K562 (cell line): ENCODE results near the gene MARCKSL1. TPM values are rescaled to one million over a fixed set of nuclear protein-coding genes. Genes with fewer than 3 reads are reported as not detected.

Experiments used
- ATAC-seq: fragments of 200-7000 bp; cut with Tn5 transposase; 3 replicates; pipeline ENCODE4 v1.9.1; 2020; ENCODE audit warnings: moderate library complexity
- BruUV-seq: library from RNA; stranded (reverse); fragments of 400-500 nt; replicated peaks from 2 replicates; lab custom pipeline; 2021; lab: Mats Ljungman, UMichigan
- CTCF ChIA-PET: fragments of 300-600 bp; formaldehyde crosslinking; extraction: SDS; loops from one replicate; lab custom pipeline; 2021; ENCODE audit warnings: low intra/inter-chr PET ratio; lab: Yijun Ruan, JAX
- POLR2A ChIA-PET: fragments of 300-600, 350-650 bp; sonication (Branson Sonifier 250); formaldehyde crosslinking; extraction: SDS; loops from one replicate; lab custom pipeline; 2021; ENCODE audit warnings: antibody characterized with exemption, inconsistent platforms; lab: Yijun Ruan, JAX
- DNase-seq, 4 experiments: peaks; one replicate each; pipeline versions ENCODE4 v3.0.0 to v3.0.0-alpha.2; 2011 to 2018; ENCODE audit warnings: low spot score in 3 of 4, mixed read lengths in 3 of 4; ENCODE audit errors: extremely low read depth in 1 of 4
- FAIRE-seq: peaks from 2 replicates; lab custom pipeline; 2011; peaks lifted over from hg19 to GRCh38; lab: Jason Lieb, UNC
- H2AFZ ChIP-seq: 2 replicates; pipeline ENCODE4 v1.6.0; 2011; ENCODE audit warnings: low read depth, low read length, control low read depth, inconsistent platforms
- H3K27ac ChIP-seq: fragments of 200-600 bp; 3 replicates; pipeline ENCODE4 v1.8.0; 2011; ENCODE audit warnings: low read depth, mild to moderate bottlenecking, control low read depth, inconsistent platforms, low read length, moderate library complexity, mixed read lengths; ENCODE audit errors: extremely low read depth
- H3K27me3 ChIP-seq, 2 experiments: fragments of 300-600 bp in 1 of 2; 2 replicates in 1 of 2; 3 replicates in 1 of 2; pipeline versions ENCODE4 v1.6.0 to v1.8.0; 2011; ENCODE audit warnings: inconsistent platforms in 2 of 2, low read length in 2 of 2, mild to moderate bottlenecking in 1 of 2, mixed read lengths in 1 of 2, moderate library complexity in 1 of 2; ENCODE audit not compliant: control insufficient read depth in 2 of 2, insufficient read depth in 2 of 2
- H3K36me3 ChIP-seq: fragments of 300-600 bp; 3 replicates; pipeline ENCODE4 v1.8.0; 2011; ENCODE audit warnings: mild to moderate bottlenecking, low read length, inconsistent platforms; ENCODE audit not compliant: control insufficient read depth, insufficient read depth
- H3K4me1 ChIP-seq, 2 experiments: fragments of 200-600 bp in 1 of 2; replicated peaks in 1 of 2; 2 replicates in 1 of 2; 3 replicates in 1 of 2; pipeline versions ENCODE4 v1.5.1 to v1.8.0; 2011; ENCODE audit warnings: inconsistent platforms in 2 of 2, low read length in 2 of 2, mild to moderate bottlenecking in 1 of 2, mixed read lengths in 1 of 2, moderate library complexity in 1 of 2; ENCODE audit not compliant: control insufficient read depth in 2 of 2, insufficient read depth in 2 of 2
- H3K4me2 ChIP-seq: 2 replicates; pipeline ENCODE4 v1.6.1; 2011; ENCODE audit warnings: low read length, control low read depth, inconsistent platforms, mixed read lengths; ENCODE audit not compliant: insufficient read depth
- H3K4me3 ChIP-seq: fragments of 200-600 bp; sonication (generic), shearing (Covaris generic); 2 replicates; pipeline ENCODE4 v1.5.1; 2016; ENCODE audit warnings: control low read depth, inconsistent platforms
- H3K79me2 ChIP-seq: fragments of 200-600 bp; 3 replicates; pipeline ENCODE4 v1.8.0; 2011; ENCODE audit warnings: low read length, inconsistent platforms; ENCODE audit not compliant: control insufficient read depth, insufficient read depth
- H3K9ac ChIP-seq, 2 experiments: 2 replicates each; pipeline versions ENCODE4 v1.6.0 to v1.6.1; 2011; ENCODE audit warnings: low read depth in 2 of 2, low read length in 2 of 2, control low read depth in 1 of 2, inconsistent platforms in 1 of 2, mild to moderate bottlenecking in 1 of 2, mixed read lengths in 1 of 2; ENCODE audit not compliant: insufficient read depth in 1 of 2
- H3K9me1 ChIP-seq: one replicate; pipeline ENCODE4 v1.6.0; 2011; ENCODE audit warnings: inconsistent platforms, mild to moderate bottlenecking, low read length, moderate library complexity; ENCODE audit not compliant: control insufficient read depth, insufficient read depth
- H3K9me3 ChIP-seq: replicated peaks from 2 replicates; pipeline ENCODE4 v1.5.1; 2011; ENCODE audit warnings: low read depth, low read length, inconsistent platforms; ENCODE audit not compliant: control insufficient read depth, insufficient read depth
- H4K20me1 ChIP-seq: replicated peaks from 2 replicates; pipeline ENCODE4 v1.6.1; 2011; ENCODE audit warnings: low read length, inconsistent platforms, mixed read lengths; ENCODE audit not compliant: control insufficient read depth, insufficient read depth
- DMBX1 ChIP-seq: fragments of 250-450 bp; sonication (Bioruptor Pico); IDR thresholded peaks from 2 replicates; pipeline ENCODE4 v1.8.0; 2022; ENCODE audit warnings: inconsistent platforms, mild to moderate bottlenecking, moderate library complexity, borderline replicate concordance
- HNRNPUL1 ChIP-seq: fragments of 200-400 bp; formaldehyde crosslinking; IDR thresholded peaks from 2 replicates; pipeline ENCODE4 v1.6.1; 2017; ENCODE audit warnings: low read length
- NFE2L1 ChIP-seq: fragments of 450-650 bp; IDR thresholded peaks from 2 replicates; pipeline ENCODE4 v1.6.1; 2016; ENCODE audit warnings: missing genetic modification characterization, low read depth, mild to moderate bottlenecking, missing compliant biosample characterization, moderate library complexity, borderline replicate concordance
- NR1H2 ChIP-seq: sonication (generic); formaldehyde crosslinking; IDR thresholded peaks from 2 replicates; pipeline ENCODE4 v1.4.0; 2020; ENCODE audit warnings: mild to moderate bottlenecking, missing genetic modification reagents
- POLR2AphosphoS2 ChIP-seq: IDR thresholded peaks from 2 replicates; pipeline ENCODE4 v1.6.1; 2012; ENCODE audit warnings: low read length, improper control_type of control experiment
- PTRF ChIP-seq: fragments of 450-650 bp; IDR thresholded peaks from 2 replicates; pipeline ENCODE4 v1.6.1; 2016; ENCODE audit warnings: mild to moderate bottlenecking, missing genetic modification characterization, missing compliant biosample characterization
- RB1 ChIP-seq: fragments of 450-650 bp; IDR thresholded peaks from 2 replicates; pipeline ENCODE4 v1.6.1; 2017; ENCODE audit warnings: low read depth, mild to moderate bottlenecking
- ZFX ChIP-seq: sonication (generic); formaldehyde crosslinking; IDR thresholded peaks from 2 replicates; pipeline ENCODE4 v1.8.0; 2022; ENCODE audit warnings: mild to moderate bottlenecking, missing genetic modification reagents, moderate library complexity
- ZNF311 ChIP-seq: fragments of 250-450 bp; sonication (Bioruptor Pico); IDR thresholded peaks from 2 replicates; pipeline ENCODE4 v1.4.0; 2020; ENCODE audit warnings: mild to moderate bottlenecking, moderate library complexity
- WGBS: fragments of 100-300 bp; shearing (Covaris generic); methylation state at CpG from one replicate; pipeline ENCODE4 v1.1.6; 2016; ENCODE audit warnings: low coverage, mixed read lengths; ENCODE audit not compliant: insufficient coverage; ENCODE audit errors: missing lambda C conversion rate; 5-methylcytosine and 5-hydroxymethylcytosine counted together
- in situ Hi-C: fragments of 300-500 bp; cut with MboI; formaldehyde crosslinking; loops from 4 replicates; pipeline ENCODE4 v1.15.0; 2018; ENCODE audit warnings: inconsistent platforms, mixed read lengths
- intact Hi-C: fragments of 100-400 bp; cut with micrococcal nuclease; formaldehyde crosslinking; loops from 2 replicates; pipeline ENCODE4 v1.14.2; 2022
- polyA plus RNA-seq, 8 experiments: library from polyadenylated mRNA; depleted of rRNA in 4 of 8; stranded (reverse) in 5 of 8; unstranded in 3 of 8; fragments of >200 nt; fragmentation: Nextera tagmentation in 2 of 8; fragmentation: Illumina TruSeq in 1 of 8; extraction: Ambion mirVana in 2 of 8; extraction: Trizol in 1 of 8; gene quantifications; 2 replicates each; pipeline versions ENCODE4 v1.2.1 to v1.2.3, GENCODE V29; 2011 to 2014; ENCODE audit warnings: inconsistent platforms in 1 of 8, missing spikeins in 1 of 8
- total RNA-seq, 7 experiments: library from RNA; depleted of rRNA in 6 of 7; stranded (reverse); fragments of >200 nt in 6 of 7; fragmentation: Illumina TruSeq in 2 of 7; extraction: Trizol in 2 of 7; gene quantifications; 2 replicates each; pipeline versions ENCODE4 v1.2.1 to v1.2.3, GENCODE V29; 2011 to 2021; ENCODE audit warnings: low replicate concordance in 1 of 7
- TF ChIP-seq, protein P1 (sequence below): fragments of 250-450 bp; sonication (Bioruptor Pico); IDR thresholded peaks from 2 replicates; pipeline ENCODE4 v1.6.1; 2021; ENCODE audit warnings: mild to moderate bottlenecking
- TF ChIP-seq, protein P2 (sequence below): sonication (generic); IDR thresholded peaks from 2 replicates; pipeline ENCODE4 v1.6.1; 2016
- TF ChIP-seq, protein P3 (sequence below), 3 experiments: fragments of 200-800 bp in 1 of 3; fragments of 250-450 bp in 1 of 3; fragments of 450-650 bp in 1 of 3; sonication (Bioruptor Pico) in 1 of 3; sonication (Bioruptor generic) in 1 of 3; formaldehyde crosslinking in 1 of 3; IDR thresholded peaks; 2 replicates each; pipeline versions ENCODE4 v1.6.1 to v1.8.0; 2016 to 2022; ENCODE audit warnings: mild to moderate bottlenecking in 2 of 3, missing genetic modification characterization in 2 of 3, missing compliant biosample characterization in 1 of 3, moderate library complexity in 1 of 3

The MARCKSL1 gene
- total and polyA plus RNA-seq, 9 of the 15 experiments (the other 6 are each of a cell fraction or from before 2014, with no cell fraction given), result 14.7 to 325 (median 155) TPM

DNA sequence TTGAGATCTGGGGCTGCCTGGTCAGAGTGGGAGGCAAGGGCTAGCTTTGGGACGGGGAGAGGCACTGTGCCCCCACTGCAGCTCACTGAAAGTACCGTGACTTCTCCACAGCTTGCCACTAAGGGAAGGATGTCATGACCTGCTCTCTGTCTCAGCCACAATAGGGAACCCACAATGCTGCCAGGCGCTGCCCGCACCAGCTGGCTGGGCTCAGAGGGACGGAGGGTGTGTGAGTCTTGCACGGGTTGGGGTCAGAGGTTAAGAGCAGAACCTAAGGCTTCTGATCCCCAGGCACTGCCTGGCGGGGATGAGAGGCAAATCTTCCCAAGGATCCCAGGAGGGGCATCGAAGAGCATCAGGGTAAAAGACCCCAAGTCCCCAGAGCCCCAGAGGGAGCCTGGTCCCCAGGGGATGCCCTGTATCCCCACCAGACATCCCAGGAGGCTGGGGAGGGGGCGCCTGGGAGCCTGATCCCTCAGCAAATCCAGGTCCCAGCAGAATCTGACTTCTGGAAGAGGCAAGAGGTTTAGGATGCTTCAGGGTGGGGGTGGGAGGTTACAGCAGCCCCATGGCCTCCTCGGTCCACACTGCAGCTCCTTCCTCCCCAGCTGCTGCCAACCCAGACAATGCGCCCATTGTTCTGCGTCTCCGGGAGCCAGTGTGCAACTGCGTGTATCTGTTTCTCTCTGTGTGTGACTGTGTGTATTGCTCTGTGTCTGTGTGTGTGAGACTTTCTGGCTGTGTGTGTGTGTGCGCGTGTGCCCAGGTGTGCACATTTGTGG, 2.0 kb upstream of the MARCKSL1 start (continued):
- TF ChIP-seq NFE2L1 (tag), result no peak
- no peak for TF ChIP-seq HNRNPUL1
- TF ChIP-seq NR1H2 (CRISPR knock-in tag), result no peak
- TF ChIP-seq PTRF (tag), result no peak
- no peak for TF ChIP-seq RB1
- TF ChIP-seq, protein P1, sequence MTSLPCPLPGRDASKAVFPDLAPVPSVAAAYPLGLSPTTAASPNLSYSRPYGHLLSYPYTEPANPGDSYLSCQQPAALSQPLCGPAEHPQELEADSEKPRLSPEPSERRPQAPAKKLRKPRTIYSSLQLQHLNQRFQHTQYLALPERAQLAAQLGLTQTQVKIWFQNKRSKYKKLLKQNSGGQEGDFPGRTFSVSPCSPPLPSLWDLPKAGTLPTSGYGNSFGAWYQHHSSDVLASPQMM (CRISPR knock-in tag), result no peak

DNA sequence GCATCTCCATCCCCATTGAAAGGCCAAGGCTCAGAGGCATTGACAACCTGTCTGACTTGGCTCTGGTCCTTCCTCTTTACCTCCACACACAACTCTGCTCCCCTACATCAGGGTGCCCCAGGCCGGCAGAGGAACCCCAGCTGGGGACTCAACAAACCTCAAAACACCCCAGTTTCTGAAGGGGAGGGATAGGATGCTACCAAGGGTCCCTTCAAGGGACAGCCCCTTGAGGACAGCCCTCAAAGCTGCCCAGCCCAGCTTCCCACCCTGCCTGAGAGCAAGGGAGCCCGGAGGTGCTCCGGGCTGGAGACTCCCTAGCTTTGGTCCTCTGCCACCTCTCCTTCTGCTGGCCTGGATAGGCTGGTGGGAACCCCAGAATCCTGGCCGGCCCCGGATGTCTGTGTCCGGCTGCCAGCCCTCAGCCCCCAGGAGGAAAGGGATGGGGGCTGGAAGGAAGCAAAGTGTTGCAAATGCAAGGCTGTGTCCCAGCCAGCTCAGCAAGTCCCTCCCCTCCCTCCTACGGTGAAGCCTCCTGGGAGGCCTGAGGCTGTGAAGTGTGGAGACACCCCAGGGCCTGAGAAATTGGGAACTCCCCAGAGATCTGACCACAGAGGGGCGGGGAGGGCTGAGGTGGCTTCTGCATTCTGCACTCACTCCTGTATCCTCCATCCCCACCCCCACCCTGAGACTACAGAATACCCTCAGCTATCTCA, 1.1 kb upstream of the MARCKSL1 start:
- H3K4me3 ChIP-seq, result no peak overlapping the region
- peak overlapping the region; percentile 53; the same call in 1 of the 2 replicates for H3K4me2 ChIP-seq
- TF ChIP-seq, protein P2, sequence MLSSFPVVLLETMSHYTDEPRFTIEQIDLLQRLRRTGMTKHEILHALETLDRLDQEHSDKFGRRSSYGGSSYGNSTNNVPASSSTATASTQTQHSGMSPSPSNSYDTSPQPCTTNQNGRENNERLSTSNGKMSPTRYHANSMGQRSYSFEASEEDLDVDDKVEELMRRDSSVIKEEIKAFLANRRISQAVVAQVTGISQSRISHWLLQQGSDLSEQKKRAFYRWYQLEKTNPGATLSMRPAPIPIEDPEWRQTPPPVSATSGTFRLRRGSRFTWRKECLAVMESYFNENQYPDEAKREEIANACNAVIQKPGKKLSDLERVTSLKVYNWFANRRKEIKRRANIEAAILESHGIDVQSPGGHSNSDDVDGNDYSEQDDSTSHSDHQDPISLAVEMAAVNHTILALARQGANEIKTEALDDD, result no peak
- TF ChIP-seq, protein P3, sequence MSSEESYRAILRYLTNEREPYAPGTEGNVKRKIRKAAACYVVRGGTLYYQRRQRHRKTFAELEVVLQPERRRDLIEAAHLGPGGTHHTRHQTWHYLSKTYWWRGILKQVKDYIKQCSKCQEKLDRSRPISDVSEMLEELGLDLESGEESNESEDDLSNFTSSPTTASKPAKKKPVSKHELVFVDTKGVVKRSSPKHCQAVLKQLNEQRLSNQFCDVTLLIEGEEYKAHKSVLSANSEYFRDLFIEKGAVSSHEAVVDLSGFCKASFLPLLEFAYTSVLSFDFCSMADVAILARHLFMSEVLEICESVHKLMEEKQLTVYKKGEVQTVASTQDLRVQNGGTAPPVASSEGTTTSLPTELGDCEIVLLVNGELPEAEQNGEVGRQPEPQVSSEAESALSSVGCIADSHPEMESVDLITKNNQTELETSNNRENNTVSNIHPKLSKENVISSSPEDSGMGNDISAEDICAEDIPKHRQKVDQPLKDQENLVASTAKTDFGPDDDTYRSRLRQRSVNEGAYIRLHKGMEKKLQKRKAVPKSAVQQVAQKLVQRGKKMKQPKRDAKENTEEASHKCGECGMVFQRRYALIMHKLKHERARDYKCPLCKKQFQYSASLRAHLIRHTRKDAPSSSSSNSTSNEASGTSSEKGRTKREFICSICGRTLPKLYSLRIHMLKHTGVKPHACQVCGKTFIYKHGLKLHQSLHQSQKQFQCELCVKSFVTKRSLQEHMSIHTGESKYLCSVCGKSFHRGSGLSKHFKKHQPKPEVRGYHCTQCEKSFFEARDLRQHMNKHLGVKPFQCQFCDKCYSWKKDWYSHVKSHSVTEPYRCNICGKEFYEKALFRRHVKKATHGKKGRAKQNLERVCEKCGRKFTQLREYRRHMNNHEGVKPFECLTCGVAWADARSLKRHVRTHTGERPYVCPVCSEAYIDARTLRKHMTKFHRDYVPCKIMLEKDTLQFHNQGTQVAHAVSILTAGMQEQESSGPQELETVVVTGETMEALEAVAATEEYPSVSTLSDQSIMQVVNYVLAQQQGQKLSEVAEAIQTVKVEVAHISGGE (CRISPR knock-in tag; IDR thresholded peaks at IDR 0.05), result no peak
- TF ChIP-seq ZNF311 (CRISPR knock-in tag) (no peak), POLR2AphosphoS2 (no peak), ZFX (CRISPR knock-in tag) (0 out of 2 replicates have a peak, but pooled peaks have one; percentile 8), DMBX1 (CRISPR knock-in tag) (no peak)

More for the DNA sequence above, 1.1 kb upstream of the MARCKSL1 start:
- peaks cover 4% of the 10 kb centered on the region for H3K9me1 ChIP-seq
- peaks cover 29% of the 10 kb centered on the region for H3K36me3 ChIP-seq
- in situ Hi-C loops (no loop called here), intact Hi-C loops (loop anchor here (5.0 kb wide), 1 partner anchor 55 kb away; the partner anchor contains the start of gene BSDC1)
- H3K79me2 ChIP-seq, result peaks cover 27% of the 10 kb centered on the region
- 0 out of 2 replicates have a peak, but pooled peaks cover 12% of the 10 kb centered on the region for H4K20me1 ChIP-seq
- CTCF ChIA-PET, result no interaction called here
- FAIRE-seq (peak; percentile 67), ATAC-seq (no peak), DNase-seq (peak; percentile 44 to 68 (median 49))
- POLR2A ChIA-PET, result interaction anchor here (0.8 to 5.9 kb wide), 9 partner anchors 10 to 294 kb away, joined by 3 to 59 read pairs (median 7); partner anchors contain the start of genes BSDC1 and TXLNA
- BruUV-seq, result no TSS peak
- 57% methylated on average over 8 of the region's 8 CpGs for WGBS
- no peaks in the 10 kb centered on the region for H3K9me3 ChIP-seq
- H3K27me3 ChIP-seq, result no peaks in the 10 kb centered on the region
- peak overlapping the region in 1 of 2 experiments; percentile 46; a peak in 2 of 4 replicates for H3K9ac ChIP-seq
- H3K27ac ChIP-seq, result no peak overlapping the region
- H3K4me1 ChIP-seq, result peaks cover 25 to 58% of the 10 kb centered on the region in 2 experiments
- H2AFZ ChIP-seq, result 0 out of 2 replicates have a peak overlapping the region, but pooled peaks have one; percentile 59
